ENCODE results near the gene COG5.

COG5 gene

GRCh38 chr7:107563775-107564552 is at the start of gene COG5, which contains the start of gene DUS4L:
TSS of gene COG5 (minus strand) at chr7:107563920. CDS start at chr7:107563896, 24 bp downstream.
TSS of gene DUS4L (plus strand) at chr7:107563971. CDS start at chr7:107567071, 3,100 bp downstream.
- DNase-seq (ENCODE audit: low read depth in 1 of 2, low spot score in 1 of 2), result peak; percentile 54 to 82

DNA sequence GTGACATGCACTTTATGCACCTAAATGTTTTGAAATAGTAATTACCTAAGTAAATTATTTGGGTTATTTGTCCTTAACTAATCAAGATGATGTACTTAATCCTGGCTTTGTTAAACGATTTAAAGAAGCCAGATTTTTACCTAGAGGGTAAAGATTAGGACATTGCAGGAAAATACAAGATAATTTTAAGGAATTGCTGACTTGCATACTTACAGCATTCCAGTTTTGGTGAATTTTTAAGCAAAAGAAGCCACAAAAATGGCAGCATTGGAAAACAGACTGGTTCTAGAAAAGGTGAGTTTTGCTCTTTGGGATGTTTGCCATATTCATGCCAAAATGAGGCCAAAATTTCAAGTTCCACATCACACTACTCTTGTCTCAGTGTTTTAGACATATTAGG is 49.7 kb upstream of the COG5 start:
- no peak for DNase-seq (ENCODE audit: low read depth in 1 of 2, low spot score in 1 of 2)

DNA sequence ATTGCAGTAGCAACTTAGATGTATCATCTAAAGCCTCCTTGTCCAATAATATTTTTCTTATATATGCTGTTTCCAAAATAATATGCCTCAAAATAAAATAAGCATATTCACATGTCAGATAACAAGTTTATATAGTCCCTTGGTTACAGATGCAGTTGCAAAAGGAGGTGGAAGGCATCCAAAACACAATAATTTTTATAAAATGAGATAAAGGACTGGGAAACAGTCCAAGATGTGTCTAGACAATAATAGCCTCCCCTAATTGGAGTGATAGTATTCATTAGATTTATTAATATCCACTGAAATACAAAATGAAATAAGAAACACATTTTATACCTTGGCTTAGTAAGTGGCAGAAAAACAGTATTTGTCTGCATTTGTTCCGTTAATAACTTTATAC is 46.6 kb upstream of the COG5 start:
- no peak for DNase-seq (ENCODE audit: low read depth in 1 of 2, low spot score in 1 of 2)

DNA sequence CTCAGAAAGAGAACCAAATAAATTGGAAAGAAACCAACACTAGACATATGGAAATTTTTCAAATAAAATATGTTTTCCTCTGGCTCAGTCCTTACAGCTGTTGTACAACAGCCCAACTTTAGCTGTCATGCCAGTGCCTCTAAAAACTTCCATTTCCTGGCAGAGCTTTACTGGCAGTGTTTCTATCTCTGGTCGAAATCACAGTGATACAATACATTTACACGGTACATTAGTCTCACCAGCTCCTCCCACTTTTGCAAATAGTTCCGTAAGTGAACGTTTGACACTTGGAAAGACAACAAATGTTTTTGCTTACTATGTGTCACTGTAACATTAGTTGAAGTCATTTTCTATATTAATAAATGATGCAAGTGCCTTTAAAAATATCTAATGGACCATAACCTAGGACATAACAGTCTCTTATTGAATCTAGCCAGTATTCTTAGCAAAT is 46.1 kb upstream of the COG5 start:
- DNase-seq (ENCODE audit: low read depth in 1 of 2, low spot score in 1 of 2), result no peak

GRCh38 chr7:107606303-107606702 is 42.6 kb upstream of the COG5 start:
- DNase-seq (ENCODE audit: low read depth in 1 of 2, low spot score in 1 of 2), result no peak

DNA sequence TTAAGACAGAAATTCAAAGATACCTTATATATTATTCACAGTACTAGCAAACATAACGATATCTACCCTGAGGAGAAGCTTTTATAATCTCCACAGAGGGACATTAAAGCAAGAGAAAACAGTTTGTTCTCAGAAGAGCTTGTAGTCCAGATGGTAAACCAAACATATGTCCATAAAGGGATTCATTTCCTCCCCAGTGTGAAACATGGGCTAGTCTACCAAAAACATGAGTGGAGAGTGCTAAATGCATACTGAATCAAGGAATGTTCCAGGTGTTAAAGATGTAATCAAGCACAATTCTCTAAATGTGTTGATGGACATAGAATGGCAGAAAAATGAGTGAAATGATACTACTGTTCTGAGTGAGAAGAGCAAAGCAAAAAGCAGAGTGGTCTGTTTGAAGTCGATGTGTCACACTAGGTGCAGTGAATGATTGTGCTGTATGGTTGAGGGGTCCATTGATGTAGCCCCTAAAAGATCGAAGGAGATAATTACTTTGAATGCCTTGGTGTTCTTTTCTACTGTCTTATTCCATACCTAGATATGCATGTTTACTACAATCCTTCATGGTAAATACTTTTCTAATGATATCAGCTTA is 41.6 kb upstream of the COG5 start:
- DNase-seq (ENCODE audit: low read depth in 1 of 2, low spot score in 1 of 2), result no peak

GRCh38 chr7:107600816-107601215 is 37.1 kb upstream of the COG5 start:
- DNase-seq (ENCODE audit: low read depth in 1 of 2, low spot score in 1 of 2), result no peak

DNA sequence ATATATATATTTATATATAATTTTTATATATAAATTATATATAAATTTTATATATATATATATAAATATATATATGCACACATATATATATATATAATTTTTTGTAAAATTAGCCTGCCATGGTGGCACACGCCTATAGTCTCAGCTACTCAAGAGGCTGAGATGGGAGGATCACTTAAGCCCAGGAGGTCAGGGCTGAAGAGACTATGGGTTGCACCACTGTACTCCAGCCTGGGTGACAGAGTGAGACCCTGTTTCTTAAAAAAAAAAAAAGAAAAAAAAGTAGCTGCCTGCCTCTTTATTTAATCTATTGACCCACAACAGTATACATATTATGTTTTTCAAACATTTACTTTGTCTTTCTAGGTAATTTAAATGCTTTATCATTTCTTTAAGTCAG is 35.5 kb upstream of the COG5 start:
- no peak for DNase-seq (ENCODE audit: low read depth in 1 of 2, low spot score in 1 of 2)

DNA sequence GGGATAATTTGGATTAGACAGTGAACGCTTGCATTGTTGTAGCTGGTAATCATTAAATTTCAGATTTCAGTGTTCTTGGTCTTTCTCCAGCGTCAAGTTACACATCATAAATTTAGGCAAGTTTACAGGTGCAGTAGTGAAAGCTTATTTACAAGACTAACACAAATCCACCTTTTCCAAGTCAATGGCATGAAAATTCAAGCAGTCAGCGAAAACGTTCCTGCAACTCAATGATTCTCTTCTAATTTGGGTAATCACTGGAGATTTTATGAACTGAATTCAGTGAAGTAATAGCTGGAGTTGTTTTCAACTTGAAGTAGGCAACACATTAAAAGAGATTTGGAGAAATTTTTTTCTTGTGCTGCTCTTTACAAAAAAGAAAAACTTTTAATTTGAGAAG is 34.2 kb upstream of the COG5 start:
- DNase-seq (ENCODE audit: low read depth in 1 of 2, low spot score in 1 of 2), result no peak

DNA sequence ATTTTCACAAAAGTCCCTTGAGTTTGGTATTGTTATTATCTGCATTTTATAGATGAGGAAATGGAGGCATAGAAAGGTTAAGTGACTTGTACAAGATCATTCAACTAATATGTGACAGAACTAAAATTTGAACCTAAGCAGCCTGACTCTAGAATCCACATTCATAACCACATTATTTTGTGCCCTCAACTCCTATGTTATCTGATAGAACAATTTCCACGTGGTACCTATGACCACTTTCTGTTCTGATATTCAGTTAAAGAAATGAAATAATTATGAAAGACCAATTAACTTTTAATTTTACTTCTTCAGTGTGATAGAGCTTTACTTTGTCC is 33.8 kb upstream of the COG5 start:
- DNase-seq (ENCODE audit: low read depth in 1 of 2, low spot score in 1 of 2), result no peak

GRCh38 chr7:107596881-107597581 is 33.3 kb upstream of the COG5 start:
- DNase-seq (ENCODE audit: low read depth in 1 of 2, low spot score in 1 of 2), result no peak

DNA sequence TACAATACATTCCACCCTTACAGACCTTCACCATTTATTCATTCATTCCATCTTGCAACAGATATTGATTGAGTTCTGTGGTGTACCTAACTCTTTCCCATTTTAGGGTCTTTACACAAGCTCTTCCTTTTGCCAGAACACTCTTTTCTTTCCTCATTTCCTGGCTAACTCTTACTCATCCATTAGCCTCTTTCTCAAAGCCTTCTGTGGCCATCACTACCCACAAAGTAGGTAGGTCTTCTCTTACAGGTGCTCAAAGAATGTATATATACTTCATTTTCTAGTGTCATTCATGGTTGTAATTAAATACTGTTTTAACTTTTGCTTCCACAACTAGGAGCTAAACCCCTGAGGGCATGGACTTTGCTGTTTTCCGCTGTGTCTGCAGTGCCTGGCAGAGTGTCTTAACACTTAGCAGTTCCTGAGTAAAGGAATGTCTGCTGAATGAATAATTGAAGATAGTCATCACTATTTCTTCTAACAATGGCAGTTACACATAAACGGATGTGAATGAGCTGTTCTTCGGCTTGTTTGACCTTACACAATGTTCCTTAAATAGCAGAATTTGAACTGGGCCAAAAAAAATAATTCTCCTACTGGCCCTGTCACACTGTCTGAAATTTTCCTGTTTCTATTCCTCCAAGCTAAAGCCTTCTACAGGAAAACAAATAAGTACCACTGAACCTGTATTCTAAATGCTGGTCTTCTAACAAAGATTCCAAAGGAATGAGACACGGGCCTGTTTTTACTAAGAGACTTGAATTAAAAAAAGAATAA is 31.4 kb upstream of the COG5 start:
- DNase-seq (ENCODE audit: low read depth in 1 of 2, low spot score in 1 of 2), result no peak

DNA sequence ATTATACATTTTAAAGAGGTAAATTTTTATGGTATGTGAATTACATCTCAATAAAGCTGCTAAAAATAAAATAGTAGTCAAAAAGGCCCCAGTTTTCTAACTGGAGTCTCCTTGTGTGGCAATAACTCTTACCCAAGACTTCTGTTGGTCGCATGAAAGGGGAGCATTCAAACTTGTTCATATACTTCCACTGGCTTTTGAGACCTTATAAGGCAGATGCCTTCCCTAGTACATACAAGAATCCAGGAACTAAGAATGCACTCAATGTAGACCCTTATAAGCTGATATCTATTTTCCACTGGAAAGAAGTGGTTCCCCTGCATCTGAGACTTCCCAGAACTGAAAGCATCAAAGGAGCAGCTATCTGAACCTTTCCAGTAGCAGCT is 29.3 kb upstream of the COG5 start:
- DNase-seq (ENCODE audit: low read depth in 1 of 2, low spot score in 1 of 2), result no peak

GRCh38 chr7:107592361-107593024 is 28.8 kb upstream of the COG5 start:
- no peak for DNase-seq (ENCODE audit: low read depth in 1 of 2, low spot score in 1 of 2)

DNA sequence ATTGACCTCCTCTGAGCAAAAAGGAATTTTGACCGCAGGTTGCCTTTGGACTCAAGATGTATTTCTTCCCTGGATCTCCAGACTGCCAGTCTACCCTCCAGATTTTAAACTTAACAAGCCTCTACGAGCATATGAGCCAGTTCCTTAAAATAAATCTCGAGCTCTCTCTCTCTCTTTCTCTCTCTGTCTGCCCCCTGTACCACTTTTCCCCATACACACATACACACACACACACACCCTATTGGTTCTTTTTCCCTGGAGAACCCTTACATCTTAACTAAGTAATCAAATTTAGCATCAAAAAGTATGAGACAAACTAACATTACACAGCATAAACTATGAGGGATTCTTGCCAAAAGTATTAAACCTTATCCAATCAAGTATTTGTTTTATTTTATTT is 27.7 kb upstream of the COG5 start:
- DNase-seq (ENCODE audit: low read depth in 1 of 2, low spot score in 1 of 2), result no peak

GRCh38 chr7:107588529-107589130 is 24.9 kb upstream of the COG5 start:
- DNase-seq (ENCODE audit: low read depth in 1 of 2, low spot score in 1 of 2), result no peak

DNA sequence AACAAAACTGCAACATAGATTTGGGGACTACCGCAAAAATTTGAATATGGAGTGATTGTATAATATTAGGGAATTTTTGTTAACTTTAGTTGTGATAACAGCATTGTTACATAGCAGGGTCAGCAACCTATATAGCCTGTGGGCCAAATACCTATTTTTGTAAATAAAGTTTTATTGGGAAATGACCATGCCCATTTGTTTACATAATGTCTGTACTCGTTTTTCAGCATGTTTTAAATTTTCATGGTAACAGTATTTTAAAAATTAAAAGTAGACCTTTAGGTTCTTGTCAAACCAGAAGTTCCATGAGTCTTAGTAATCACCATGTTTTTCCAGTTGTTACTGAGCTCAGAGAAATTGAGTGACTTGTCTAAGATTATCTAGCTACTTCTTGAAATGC is 21.0 kb upstream of the COG5 start:
- DNase-seq (ENCODE audit: low read depth in 1 of 2, low spot score in 1 of 2), result no peak

- no peak for DNase-seq (ENCODE audit: low read depth in 1 of 2, low spot score in 1 of 2)
These were observed 19.2 kb upstream of the COG5 start for GRCh38 chr7:107582875-107583274.

- no peak for DNase-seq (ENCODE audit: low read depth in 1 of 2, low spot score in 1 of 2)
These were observed 17.8 kb upstream of the COG5 start for GRCh38 chr7:107581387-107582013.

DNA sequence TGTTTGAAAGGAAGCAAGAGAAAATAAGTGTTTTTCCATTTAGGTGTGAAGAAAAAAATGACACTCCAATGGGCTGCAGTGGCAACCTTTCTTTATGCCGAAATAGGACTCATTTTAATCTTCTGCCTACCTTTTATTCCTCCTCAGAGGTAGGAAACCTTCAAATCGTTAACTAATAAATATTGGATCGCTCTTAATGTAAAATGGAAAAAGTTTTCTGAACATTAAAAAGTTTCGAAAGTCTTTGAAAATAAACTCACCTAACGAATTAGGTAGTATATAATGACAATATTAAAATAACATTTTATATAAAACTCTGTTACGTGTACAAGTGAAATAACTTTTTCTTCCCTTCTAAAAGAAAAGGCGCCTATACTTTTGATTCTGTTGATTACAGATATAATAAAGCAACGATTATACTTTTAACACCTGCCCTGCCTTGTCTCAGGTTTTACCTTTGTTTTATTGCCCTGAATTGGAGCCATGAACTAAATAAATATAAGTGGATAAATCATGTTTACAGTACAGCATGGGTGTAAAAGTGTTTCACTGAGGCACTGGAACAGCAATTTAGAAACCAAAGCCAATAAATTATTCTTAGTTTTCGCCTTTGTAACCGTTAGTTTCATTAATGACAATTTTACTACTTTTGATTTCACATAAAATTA is 17.1 kb upstream of the COG5 start:
- no peak for DNase-seq (ENCODE audit: low read depth in 1 of 2, low spot score in 1 of 2)

All from stimulated activated CD4-positive, alpha-beta T cell treated with anti-CD3 and anti-CD28 coated beads, Interleukin-15, amount 100 ng/mL, for 1 hour (primary cell).